Measurements from ENCODE around the gene PTPN11. TPM values are rescaled to one million over a fixed set of nuclear protein-coding genes. Genes with fewer than 3 reads are reported as not detected.

Gene PTPN11
- total RNA-seq, 1 experiment from 2014 or later = 181 TPM

GRCh38 chr12:112458751-112459150, 40.0 kb downstream of the PTPN11 start (continued):
- no peak for TF ChIP-seq MAX (IDR thresholded peaks at IDR 0.05)

GRCh38 chr12:112463478-112463877, 44.7 kb downstream of the PTPN11 start:
- DNase-seq (ENCODE audit: low read depth, low spot score) (no peak), ATAC-seq (no peak)
- no TSS peak for BruUV-seq (replicated peaks)
- H3K36me3 ChIP-seq (ENCODE audit: control insufficient read depth in 1 of 2, insufficient read depth in 2 of 2, low read length in 2 of 2) = peaks cover 0 to 4% of the 10 kb centered on the region in 2 experiments; a peak in 2 of 4 replicates
- no peaks in the 10 kb centered on the region for H3K4me1 ChIP-seq (ENCODE audit: control insufficient read depth in 1 of 2, insufficient read depth in 2 of 2, low read length in 2 of 2)
- no peaks in the 10 kb centered on the region for H3K9me3 ChIP-seq (ENCODE audit: control insufficient read depth in 1 of 2, insufficient read depth in 1 of 2, low read depth in 1 of 2, low read length in 2 of 2)
- no peak overlapping the region for H3K27ac ChIP-seq (ENCODE audit: low read depth, low read length)
- H3K4me3 ChIP-seq (replicated peaks in 1 of 2; ENCODE audit: low read depth in 1 of 2, low read length in 2 of 2) = no peak overlapping the region
- no peak for TF ChIP-seq RAD21 (IDR thresholded peaks at IDR 0.05; ENCODE audit: low read depth)
- TF ChIP-seq POLR2AphosphoS5 (IDR thresholded peaks at IDR 0.05; ENCODE audit: low read depth, low read length) = no peak
- TF ChIP-seq EGR1 (IDR thresholded peaks at IDR 0.05; ENCODE audit: low read depth) = no peak
- no peak for TF ChIP-seq SIN3A (IDR thresholded peaks at IDR 0.05; ENCODE audit: low read depth)
- no peak for TF ChIP-seq FOSL1 (IDR thresholded peaks at IDR 0.05; ENCODE audit: low read depth)
- no peak for TF ChIP-seq CBX3 (IDR thresholded peaks at IDR 0.05; ENCODE audit: low read depth)
- TF ChIP-seq POLR2A (IDR thresholded peaks at IDR 0.05; ENCODE audit: borderline replicate concordance, extremely low read depth, insufficient read depth, insufficient read length) = no peak
- TF ChIP-seq MAX (IDR thresholded peaks at IDR 0.05) = no peak
- TF ChIP-seq CTCF (IDR thresholded peaks at IDR 0.05 in 2 of 3, conservative IDR thresholded peaks at IDR 0.05 in 1 of 3; ENCODE audit: borderline replicate concordance in 1 of 3, insufficient read depth in 1 of 3, low read depth in 2 of 3, low read length in 2 of 3) = no peak
- no peak for TF ChIP-seq JUND (IDR thresholded peaks at IDR 0.05)
- TF ChIP-seq ZFX (IDR thresholded peaks at IDR 0.05) = no peak
- TF ChIP-seq TCF7L2 (IDR thresholded peaks at IDR 0.05; ENCODE audit: borderline replicate concordance, extremely low read depth, insufficient read depth, insufficient read length) = no peak
- no peak for TF ChIP-seq CEBPB (IDR thresholded peaks at IDR 0.05; ENCODE audit: low read depth)
- no peak for TF ChIP-seq ATF3 (IDR thresholded peaks at IDR 0.05)
- TF ChIP-seq EZH2phosphoT487 (IDR thresholded peaks at IDR 0.05; ENCODE audit: borderline replicate concordance) = no peak
- TF ChIP-seq EZH2 (IDR thresholded peaks at IDR 0.05) = no peak
- H3K9me2 ChIP-seq (ENCODE audit: insufficient read depth) = no peaks in the 10 kb centered on the region
- H3K9ac ChIP-seq (ENCODE audit: low read length) = no peak overlapping the region
- H3K4me2 ChIP-seq (ENCODE audit: low read length) = no peak overlapping the region
- ChIA-PET RAD21 (ENCODE audit: low non-redundant PET in 1 of 2, low total read pairs in 2 of 2, uncharacterized antibody in 2 of 2, unreplicated experiment in 2 of 2) (no interaction called here), CTCF (no interaction called here), POLR2A (no interaction called here)
- intact Hi-C loops (cut with micrococcal nuclease) = no loop called here
- H3K27me3 ChIP-seq (ENCODE audit: insufficient read depth, low read length) = no peaks in the 10 kb centered on the region
- H3K79me2 ChIP-seq (ENCODE audit: insufficient read depth, low read length) = peaks cover 26% of the 10 kb centered on the region
- 0 out of 2 replicates have a peak, but pooled peaks cover 3% of the 10 kb centered on the region for H4K20me1 ChIP-seq (ENCODE audit: insufficient read depth)
- H2AFZ ChIP-seq (ENCODE audit: low read depth, low read length, poor library complexity, severe bottlenecking) = no peak overlapping the region

Data from HCT116 (cell line).